GM10248 (cell line): ENCODE data around the gene DCX.

ENCODE experiments used
- CTCF ChIA-PET: fragments of 300-600 bp; sonication (Branson Sonifier 250); formaldehyde crosslinking; extraction: SDS; loops from one replicate; lab custom pipeline; 2021; ENCODE audit warnings: antibody characterized with exemption; lab: Yijun Ruan, JAX
- POLR2A ChIA-PET: fragments of 350-650 bp; sonication (Branson Sonifier 250); formaldehyde crosslinking; extraction: SDS; loops from one replicate; lab custom pipeline; 2020; ENCODE audit warnings: antibody characterized with exemption; lab: Yijun Ruan, JAX
- DNase-seq: peaks from one replicate; pipeline ENCODE4 v3.0.0; 2012; ENCODE audit errors: extremely low spot score
- TF ChIP-seq, protein P1 (sequence below): IDR thresholded peaks from 2 replicates; pipeline ENCODE4 v1.5.1; 2012; ENCODE audit warnings: mild to moderate bottlenecking, low read depth; ENCODE audit errors: extremely low read depth, missing control alignments, control extremely low read depth

DCX gene

DNA sequence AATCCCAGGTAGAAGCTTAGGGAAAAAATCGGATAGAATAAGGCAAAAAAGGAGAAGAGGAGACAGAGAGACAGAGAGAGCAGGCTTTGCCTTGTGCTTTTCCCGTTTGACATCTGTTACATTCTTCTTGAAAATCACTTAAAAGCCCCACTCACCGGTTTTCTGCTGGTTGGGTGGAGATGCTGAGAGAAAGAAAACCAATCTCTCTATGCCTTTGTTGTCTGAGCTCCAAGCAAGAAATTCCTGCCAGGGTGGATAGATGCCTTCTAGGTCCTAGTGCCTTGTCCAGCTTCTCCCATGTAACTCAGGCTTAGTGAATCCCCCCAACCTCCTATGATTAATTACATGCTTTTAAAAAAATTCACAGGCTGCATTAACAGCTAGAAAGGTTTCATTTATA lies at the start of gene DCX:
DCX (minus strand) TSS at position 210 of the 400 bp plus-strand sequence. CDS start 1,794 bp downstream, outside the sequence.
- no peak for DNase-seq
- TF ChIP-seq, protein P1, sequence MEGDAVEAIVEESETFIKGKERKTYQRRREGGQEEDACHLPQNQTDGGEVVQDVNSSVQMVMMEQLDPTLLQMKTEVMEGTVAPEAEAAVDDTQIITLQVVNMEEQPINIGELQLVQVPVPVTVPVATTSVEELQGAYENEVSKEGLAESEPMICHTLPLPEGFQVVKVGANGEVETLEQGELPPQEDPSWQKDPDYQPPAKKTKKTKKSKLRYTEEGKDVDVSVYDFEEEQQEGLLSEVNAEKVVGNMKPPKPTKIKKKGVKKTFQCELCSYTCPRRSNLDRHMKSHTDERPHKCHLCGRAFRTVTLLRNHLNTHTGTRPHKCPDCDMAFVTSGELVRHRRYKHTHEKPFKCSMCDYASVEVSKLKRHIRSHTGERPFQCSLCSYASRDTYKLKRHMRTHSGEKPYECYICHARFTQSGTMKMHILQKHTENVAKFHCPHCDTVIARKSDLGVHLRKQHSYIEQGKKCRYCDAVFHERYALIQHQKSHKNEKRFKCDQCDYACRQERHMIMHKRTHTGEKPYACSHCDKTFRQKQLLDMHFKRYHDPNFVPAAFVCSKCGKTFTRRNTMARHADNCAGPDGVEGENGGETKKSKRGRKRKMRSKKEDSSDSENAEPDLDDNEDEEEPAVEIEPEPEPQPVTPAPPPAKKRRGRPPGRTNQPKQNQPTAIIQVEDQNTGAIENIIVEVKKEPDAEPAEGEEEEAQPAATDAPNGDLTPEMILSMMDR: no peak
- ChIA-PET POLR2A (no interaction called here), CTCF (interaction anchor here (1.1 to 1.6 kb wide), 3 partner anchors 10 to 38 kb away, joined by 3 to 4 read pairs (median 4); no protein-coding TSS in a partner anchor)

DNA sequence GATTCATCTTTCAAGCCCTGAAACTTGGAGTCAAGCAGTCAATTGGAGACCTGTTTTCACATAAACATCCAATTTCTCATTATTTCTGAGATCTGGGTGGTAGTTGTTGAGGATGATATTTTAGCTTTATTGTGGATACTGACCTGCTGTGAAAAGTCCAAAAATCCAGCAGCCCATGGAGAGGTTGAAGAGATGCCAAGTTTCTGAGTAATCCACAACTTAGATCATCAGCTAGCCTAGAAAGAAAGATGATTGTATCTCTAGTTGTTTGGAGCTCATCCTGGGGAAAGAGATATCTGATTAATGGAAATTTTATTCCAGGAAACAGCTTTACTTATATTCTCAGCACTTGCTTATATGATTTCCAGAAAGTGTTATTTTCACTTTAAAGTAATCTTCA lies 48.6 kb upstream of the DCX start:
- no peak for DNase-seq
- ChIA-PET POLR2A (no interaction called here), CTCF (interaction anchor here (1.4 kb wide), 1 partner anchor 13 kb away, joined by 4 read pairs; no protein-coding TSS in a partner anchor)
- TF ChIP-seq, protein P1: no peak

- POLR2A ChIA-PET: no interaction called here
- TF ChIP-seq, protein P1: peak; percentile 13
- DNase-seq: peak; percentile 6
- CTCF ChIA-PET: interaction anchor here (1.1 to 2.2 kb wide), 2 partner anchors 12 to 13 kb away, joined by 4 to 5 read pairs; no protein-coding TSS in a partner anchor
Observed at GRCh38 chrX:111447298-111447697, 35.3 kb upstream of the DCX start.

- TF ChIP-seq, protein P1: peak; percentile 36
- peak; percentile 5 for DNase-seq
- POLR2A ChIA-PET: no interaction called here
- CTCF ChIA-PET: interaction anchor here (0.7 to 1.2 kb wide), 5 partner anchors 10 to 279 kb away, joined by 3 to 9 read pairs (median 3); no protein-coding TSS in a partner anchor
Observed at GRCh38 chrX:111445485-111445884, 33.5 kb upstream of the DCX start.

GRCh38 chrX:111444881-111445280 lies 32.9 kb upstream of the DCX start:
- CTCF ChIA-PET: interaction anchor here (1.0 to 1.5 kb wide), 9 partner anchors 10 to 347 kb away, joined by 3 to 9 read pairs (median 4); no protein-coding TSS in a partner anchor
- TF ChIP-seq, protein P1: no peak
- POLR2A ChIA-PET: no interaction called here
- no peak for DNase-seq

- TF ChIP-seq, protein P1: no peak
- CTCF ChIA-PET: interaction anchor here (1.1 to 1.5 kb wide), 8 partner anchors 9 to 346 kb away, joined by 3 to 9 read pairs (median 4); no protein-coding TSS in a partner anchor
- no peak for DNase-seq
- POLR2A ChIA-PET: no interaction called here
Observed at GRCh38 chrX:111443946-111444345, 32.0 kb upstream of the DCX start.
